ENCODE data around the gene THBS3.
A peak's percentile ranks its signal among the peaks of the same experiment; 100 is the strongest.
"Not testable (repeated sequence)": the region's sequence is repeated elsewhere in the genome, so short reads cannot be mapped to it uniquely, and the experiment has no call there.

The THBS3 gene

DNA sequence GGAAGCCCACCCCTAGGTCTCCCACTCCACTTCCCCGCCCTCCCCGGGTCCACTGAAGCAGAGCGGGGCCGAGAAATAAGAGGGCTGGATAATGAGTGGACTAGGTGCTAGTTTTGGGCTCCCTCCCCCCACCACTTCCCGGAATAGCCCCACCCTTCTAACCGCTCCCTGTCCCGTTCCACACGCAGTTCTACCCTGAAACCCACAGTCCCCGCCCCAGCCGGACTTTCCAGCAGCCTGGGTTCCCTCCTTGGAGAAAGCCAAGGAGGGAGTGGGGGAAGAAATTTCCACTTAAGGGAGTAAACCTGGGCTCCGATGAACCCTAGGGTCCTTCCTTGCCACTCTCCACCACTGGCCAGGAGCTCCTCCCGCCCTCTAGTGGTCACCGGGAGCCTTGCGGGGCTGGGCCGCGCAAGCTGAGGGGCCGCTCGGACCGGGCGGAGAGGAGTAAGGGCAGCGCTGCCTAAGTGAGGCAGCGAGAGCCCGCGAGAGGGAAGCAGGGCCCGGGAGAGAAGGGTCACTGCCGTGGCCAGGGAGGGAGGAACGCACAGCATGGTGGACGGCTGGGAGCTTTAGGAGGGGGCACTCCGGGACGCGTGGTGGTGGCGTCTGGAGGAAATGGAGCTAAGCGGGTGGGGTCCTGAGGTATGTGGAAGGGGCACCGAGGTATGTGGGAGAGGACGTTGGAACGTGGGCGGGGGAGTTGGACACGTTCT is 14.3 kb downstream of the THBS3 start:
- H3K4me1 ChIP-seq (ENCODE audit: control insufficient read depth, insufficient read depth, low read length) = peaks cover 28% of the 10 kb centered on the region
- H3K9me3 ChIP-seq (replicated peaks; ENCODE audit: low read length) = no peaks in the 10 kb centered on the region
- H3K27me3 ChIP-seq (ENCODE audit: control insufficient read depth, insufficient read depth, low read length) = no peaks in the 10 kb centered on the region
- H3K4me2 ChIP-seq (ENCODE audit: low read length) = peak overlapping the region; percentile 96
- H3K36me3 ChIP-seq (ENCODE audit: insufficient read depth, low read length) = peaks cover 7% of the 10 kb centered on the region
- peak overlapping the region; percentile 77 for H3K4me3 ChIP-seq (ENCODE audit: low read length)
- H3K9ac ChIP-seq (ENCODE audit: low read depth, low read length) = peak overlapping the region; percentile 88

DNA sequence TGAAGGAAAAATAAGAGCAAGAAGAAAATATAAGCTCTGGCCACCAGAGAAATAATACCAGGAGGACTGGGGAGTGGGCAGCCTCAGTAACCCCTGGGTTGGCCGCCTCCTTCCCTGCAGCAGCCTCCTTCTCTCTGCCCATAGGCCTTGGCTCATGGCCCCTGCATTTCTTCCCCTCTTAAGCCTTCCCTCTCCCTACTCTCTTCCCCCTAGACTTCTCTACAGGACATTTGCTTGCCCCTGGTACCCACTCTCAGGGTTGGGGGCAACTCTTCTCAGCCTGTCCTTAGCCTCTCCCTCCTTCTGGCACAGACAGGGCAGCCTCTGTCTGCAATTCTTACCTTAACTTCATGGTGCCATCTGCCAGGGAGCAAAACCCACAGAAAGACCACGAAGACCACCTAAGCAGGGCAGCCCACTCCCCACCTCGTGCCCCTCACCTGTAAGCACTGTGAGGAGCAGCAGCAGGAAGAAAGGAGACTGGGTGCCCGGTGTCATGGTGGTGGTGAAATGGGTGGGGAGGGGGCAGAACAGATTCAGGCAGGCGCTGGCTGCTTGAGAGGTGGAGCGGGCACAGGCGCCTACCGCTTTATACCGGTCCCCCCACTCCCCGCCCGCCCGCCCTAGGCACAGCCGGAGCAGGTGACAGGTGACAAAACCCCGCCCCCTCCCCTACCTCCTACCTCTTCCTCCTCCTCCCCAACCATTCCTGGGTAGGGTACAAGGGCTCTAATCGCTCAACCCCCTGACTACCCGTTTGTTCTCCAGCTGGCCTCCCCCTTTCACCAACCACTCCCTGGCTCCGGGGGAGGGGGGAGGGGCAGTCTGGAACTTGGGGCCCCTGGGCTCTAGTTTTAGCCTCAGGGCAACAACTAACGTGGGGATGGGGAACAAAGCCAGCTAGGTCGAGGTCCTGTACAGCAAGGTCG is 15.1 kb downstream of the THBS3 start:
- peaks cover 28% of the 10 kb centered on the region for H3K4me1 ChIP-seq (ENCODE audit: control insufficient read depth, insufficient read depth, low read length)
- H3K27me3 ChIP-seq (ENCODE audit: control insufficient read depth, insufficient read depth, low read length) = no peaks in the 10 kb centered on the region
- peak overlapping the region; percentile 96 for H3K4me2 ChIP-seq (ENCODE audit: low read length)
- peak overlapping the region; percentile 88 for H3K9ac ChIP-seq (ENCODE audit: low read depth, low read length)
- H3K36me3 ChIP-seq (ENCODE audit: insufficient read depth, low read length) = no peaks in the 10 kb centered on the region
- H3K9me3 ChIP-seq (replicated peaks; ENCODE audit: low read length) = no peaks in the 10 kb centered on the region
- peak overlapping the region; percentile 77 for H3K4me3 ChIP-seq (ENCODE audit: low read length)

DNA sequence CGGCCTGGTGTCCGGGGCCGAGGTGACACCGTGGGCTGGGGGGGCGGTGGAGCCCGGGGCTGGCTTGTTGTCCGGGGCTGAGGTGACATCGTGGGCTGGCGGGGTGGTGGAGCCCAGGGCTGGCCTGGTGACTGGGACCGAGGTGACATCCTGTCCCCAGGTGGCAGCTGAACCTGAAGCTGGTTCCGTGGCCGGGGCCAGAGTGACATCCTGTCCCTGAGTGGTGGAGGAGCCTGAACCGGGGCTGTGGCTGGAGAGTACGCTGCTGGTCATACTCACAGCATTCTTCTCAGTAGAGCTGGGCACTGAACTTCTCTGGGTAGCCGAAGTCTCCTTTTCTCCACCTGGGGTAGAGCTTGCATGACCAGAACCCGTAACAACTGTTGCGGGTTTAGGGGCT is 15.8 kb downstream of the THBS3 start:
- H3K9me3 ChIP-seq (replicated peaks; ENCODE audit: low read length) = no peaks in the 10 kb centered on the region
- no peak overlapping the region for H3K4me2 ChIP-seq (ENCODE audit: low read length)
- H3K27me3 ChIP-seq (ENCODE audit: control insufficient read depth, insufficient read depth, low read length) = no peaks in the 10 kb centered on the region
- H3K36me3 ChIP-seq (ENCODE audit: insufficient read depth, low read length) = no peaks in the 10 kb centered on the region
- H3K4me1 ChIP-seq (ENCODE audit: control insufficient read depth, insufficient read depth, low read length) = peaks cover 28% of the 10 kb centered on the region
- H3K4me3 ChIP-seq (ENCODE audit: low read length) = no peak overlapping the region
- H3K9ac ChIP-seq (ENCODE audit: low read depth, low read length) = no peak overlapping the region

DNA sequence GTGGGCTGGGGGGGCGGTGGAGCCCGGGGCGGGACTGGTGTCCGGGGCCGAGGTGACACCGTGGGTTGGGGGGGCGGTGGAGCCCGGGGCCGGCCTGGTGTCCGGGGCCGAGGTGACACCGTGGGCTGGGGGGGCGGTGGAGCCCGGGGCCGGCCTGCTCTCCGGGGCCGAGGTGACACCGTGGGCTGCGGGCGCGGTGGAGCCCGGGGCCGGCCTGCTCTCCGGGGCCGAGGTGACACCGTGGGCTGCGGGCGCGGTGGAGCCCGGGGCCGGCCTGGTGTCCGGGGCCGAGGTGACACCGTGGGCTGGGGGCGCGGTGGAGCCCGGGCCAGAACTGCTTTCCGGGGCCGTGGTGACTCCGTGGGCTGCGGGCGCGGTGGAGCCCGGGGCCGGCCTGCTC is 17.8 kb downstream of the THBS3 start:
- H3K9me3 ChIP-seq (replicated peaks; ENCODE audit: low read length); H3K36me3 ChIP-seq (ENCODE audit: insufficient read depth, low read length); H3K4me3 ChIP-seq (ENCODE audit: low read length); H3K9ac ChIP-seq (ENCODE audit: low read depth, low read length); H3K4me2 ChIP-seq (ENCODE audit: low read length); H3K27me3 ChIP-seq (ENCODE audit: control insufficient read depth, insufficient read depth, low read length): not testable (repeated sequence)
- H3K4me1 ChIP-seq (ENCODE audit: control insufficient read depth, insufficient read depth, low read length) = peaks cover 19% of the 10 kb centered on the region

DNA sequence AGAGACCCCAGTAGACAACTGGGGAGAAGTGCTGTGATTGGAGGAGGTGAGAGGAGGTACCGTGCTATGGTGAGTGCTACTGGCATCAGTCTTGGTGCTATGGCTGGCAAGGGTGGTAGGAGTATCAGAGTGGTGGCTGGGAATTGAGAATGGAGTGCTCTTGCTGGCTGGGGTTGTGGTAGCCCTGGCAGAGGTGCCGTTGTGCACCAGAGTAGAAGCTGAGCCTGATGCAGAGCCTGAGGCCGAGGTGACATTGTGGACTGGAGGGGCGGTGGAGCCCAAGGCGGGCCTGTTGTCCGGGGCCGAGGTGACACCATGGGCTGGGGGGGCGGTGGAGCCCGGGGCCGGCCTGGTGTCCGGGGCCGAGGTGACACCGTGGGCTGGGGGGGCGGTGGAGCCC is 19.4 kb downstream of the THBS3 start:
- Histone ChIP-seq H3K4me1 (ENCODE audit: control insufficient read depth, insufficient read depth, low read length) (peaks cover 7% of the 10 kb centered on the region), H3K36me3 (ENCODE audit: insufficient read depth, low read length) (no peaks in the 10 kb centered on the region), H3K27me3 (ENCODE audit: control insufficient read depth, insufficient read depth, low read length) (no peaks in the 10 kb centered on the region), H3K4me2 (ENCODE audit: low read length) (no peak overlapping the region), H3K4me3 (ENCODE audit: low read length) (no peak overlapping the region), H3K9me3 (replicated peaks; ENCODE audit: low read length) (no peaks in the 10 kb centered on the region), H3K9ac (ENCODE audit: low read depth, low read length) (no peak overlapping the region)

DNA sequence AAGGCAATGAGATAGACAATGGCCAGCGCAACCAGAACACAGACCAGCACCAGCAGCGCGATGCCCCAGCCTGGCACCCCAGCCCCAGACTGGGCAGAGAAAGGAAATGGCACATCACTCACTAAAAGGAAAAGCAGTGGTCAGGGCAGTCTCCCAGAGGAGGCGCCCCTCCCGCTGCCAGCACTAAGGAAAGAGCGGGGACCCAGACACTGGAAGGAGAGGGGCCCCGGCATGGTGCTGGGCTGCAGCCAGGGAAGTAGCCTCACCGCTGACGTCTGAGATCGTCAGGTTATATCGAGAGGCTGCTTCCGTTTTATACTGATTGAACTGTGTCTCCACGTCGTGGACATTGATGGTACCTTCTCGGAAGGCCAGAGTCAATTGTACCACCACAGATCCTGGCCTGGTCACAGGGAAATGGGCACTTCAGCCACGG is 20.2 kb downstream of the THBS3 start:
- Histone ChIP-seq H3K4me3 (ENCODE audit: low read length) (no peak overlapping the region), H3K9ac (ENCODE audit: low read depth, low read length) (no peak overlapping the region), H3K9me3 (replicated peaks; ENCODE audit: low read length) (no peaks in the 10 kb centered on the region), H3K36me3 (ENCODE audit: insufficient read depth, low read length) (no peaks in the 10 kb centered on the region), H3K27me3 (ENCODE audit: control insufficient read depth, insufficient read depth, low read length) (no peaks in the 10 kb centered on the region), H3K4me2 (ENCODE audit: low read length) (no peak overlapping the region), H3K4me1 (ENCODE audit: control insufficient read depth, insufficient read depth, low read length) (peaks cover 2% of the 10 kb centered on the region)

DNA sequence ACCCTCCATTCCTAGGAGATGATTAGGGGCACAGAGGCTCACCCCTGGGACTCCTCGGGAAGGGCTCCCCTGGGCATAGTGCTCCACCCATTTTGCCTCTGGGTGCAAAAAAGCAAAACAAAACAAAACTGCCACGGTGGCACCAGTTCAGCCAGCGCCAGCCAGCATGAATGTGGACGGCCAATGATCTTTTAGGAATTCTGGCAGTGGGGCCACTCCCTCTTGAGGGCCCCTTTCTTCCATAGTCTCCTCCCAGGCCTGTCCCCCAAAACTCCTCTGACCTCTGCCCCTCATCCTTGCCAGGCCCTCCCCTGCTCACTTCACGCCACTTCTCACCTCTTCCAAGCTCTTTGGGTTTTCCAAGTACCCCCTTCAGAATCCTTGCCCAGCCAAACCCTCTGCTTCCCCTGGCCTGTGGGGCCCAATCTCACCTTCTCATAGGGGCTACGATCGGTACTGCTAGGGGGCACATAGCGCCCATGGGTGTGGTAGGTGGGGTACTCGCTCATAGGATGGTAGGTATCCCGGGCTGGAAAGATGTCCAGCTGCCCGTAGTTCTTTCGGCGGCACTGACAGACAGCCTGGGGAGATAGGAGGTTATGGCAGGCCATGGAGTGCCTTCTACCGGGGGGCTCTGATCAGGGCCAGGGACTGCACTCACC is 20.8 kb downstream of the THBS3 start:
- H3K36me3 ChIP-seq (ENCODE audit: insufficient read depth, low read length) = no peaks in the 10 kb centered on the region
- no peak overlapping the region for H3K4me2 ChIP-seq (ENCODE audit: low read length)
- no peak overlapping the region for H3K9ac ChIP-seq (ENCODE audit: low read depth, low read length)
- no peaks in the 10 kb centered on the region for H3K27me3 ChIP-seq (ENCODE audit: control insufficient read depth, insufficient read depth, low read length)
- peaks cover 2% of the 10 kb centered on the region for H3K4me1 ChIP-seq (ENCODE audit: control insufficient read depth, insufficient read depth, low read length)
- no peaks in the 10 kb centered on the region for H3K9me3 ChIP-seq (replicated peaks; ENCODE audit: low read length)
- H3K4me3 ChIP-seq (ENCODE audit: low read length) = no peak overlapping the region

DNA sequence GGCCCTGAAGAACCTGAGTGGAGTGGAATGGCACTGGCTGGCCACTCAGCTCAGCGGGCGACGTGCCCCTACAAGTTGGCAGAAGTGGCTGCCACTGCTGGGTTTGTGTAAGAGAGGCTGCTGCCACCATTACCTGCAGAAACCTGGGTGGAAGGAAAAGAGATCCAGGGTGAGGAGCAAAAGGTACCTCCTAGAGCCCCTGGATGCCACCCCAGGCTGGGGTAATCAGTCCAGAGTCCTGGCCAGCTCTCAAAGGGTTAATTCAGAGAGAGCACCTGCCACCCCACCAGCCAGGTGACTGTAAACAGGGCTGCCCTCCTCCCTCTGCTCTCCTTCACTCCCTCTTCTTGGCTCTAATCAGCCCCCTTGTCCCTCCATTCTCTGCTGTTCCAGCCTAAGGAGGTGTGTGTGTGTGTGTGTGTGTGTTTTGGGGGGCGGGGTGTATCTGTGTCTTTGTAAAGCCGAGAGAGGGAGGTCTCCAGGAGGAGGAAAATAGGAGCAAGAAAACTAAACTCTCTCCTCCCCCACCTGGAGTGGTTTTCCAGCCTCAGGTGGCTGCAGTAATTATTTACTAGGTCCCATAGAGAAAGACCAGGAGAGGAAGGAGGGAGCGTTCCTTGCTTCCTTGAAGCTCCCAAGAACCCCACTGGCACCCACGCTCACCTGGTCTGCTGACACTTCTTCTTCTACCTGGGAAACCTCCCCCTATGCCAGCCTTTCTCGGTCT is 21.5 kb downstream of the THBS3 start:
- H3K4me3 ChIP-seq (ENCODE audit: low read length) = no peak overlapping the region
- H3K27me3 ChIP-seq (ENCODE audit: control insufficient read depth, insufficient read depth, low read length) = no peaks in the 10 kb centered on the region
- H3K36me3 ChIP-seq (ENCODE audit: insufficient read depth, low read length) = no peaks in the 10 kb centered on the region
- no peaks in the 10 kb centered on the region for H3K9me3 ChIP-seq (replicated peaks; ENCODE audit: low read length)
- H3K4me2 ChIP-seq (ENCODE audit: low read length) = no peak overlapping the region
- H3K9ac ChIP-seq (ENCODE audit: low read depth, low read length) = no peak overlapping the region
- peaks cover 2% of the 10 kb centered on the region for H3K4me1 ChIP-seq (ENCODE audit: control insufficient read depth, insufficient read depth, low read length)

DNA sequence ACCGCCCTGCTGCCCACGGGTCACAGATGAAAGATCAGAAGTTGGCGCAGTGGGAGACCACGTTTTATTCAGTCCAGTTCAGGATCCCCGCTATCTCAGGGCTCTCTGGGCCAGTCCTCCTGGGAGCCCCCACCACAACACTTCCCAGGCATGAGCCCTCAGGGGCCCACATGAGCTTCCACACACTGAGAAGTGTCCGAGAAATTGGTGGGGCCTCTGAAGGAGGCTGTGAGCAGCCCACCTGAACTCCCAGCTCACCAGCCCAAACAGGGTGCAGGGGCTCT is 22.0 kb downstream of the THBS3 start:
- Histone ChIP-seq H3K27me3 (ENCODE audit: control insufficient read depth, insufficient read depth, low read length) (no peaks in the 10 kb centered on the region), H3K9ac (ENCODE audit: low read depth, low read length) (no peak overlapping the region), H3K9me3 (replicated peaks; ENCODE audit: low read length) (no peaks in the 10 kb centered on the region), H3K36me3 (ENCODE audit: insufficient read depth, low read length) (no peaks in the 10 kb centered on the region), H3K4me3 (ENCODE audit: low read length) (no peak overlapping the region), H3K4me2 (ENCODE audit: low read length) (no peak overlapping the region), H3K4me1 (ENCODE audit: control insufficient read depth, insufficient read depth, low read length) (peaks cover 2% of the 10 kb centered on the region)

DNA sequence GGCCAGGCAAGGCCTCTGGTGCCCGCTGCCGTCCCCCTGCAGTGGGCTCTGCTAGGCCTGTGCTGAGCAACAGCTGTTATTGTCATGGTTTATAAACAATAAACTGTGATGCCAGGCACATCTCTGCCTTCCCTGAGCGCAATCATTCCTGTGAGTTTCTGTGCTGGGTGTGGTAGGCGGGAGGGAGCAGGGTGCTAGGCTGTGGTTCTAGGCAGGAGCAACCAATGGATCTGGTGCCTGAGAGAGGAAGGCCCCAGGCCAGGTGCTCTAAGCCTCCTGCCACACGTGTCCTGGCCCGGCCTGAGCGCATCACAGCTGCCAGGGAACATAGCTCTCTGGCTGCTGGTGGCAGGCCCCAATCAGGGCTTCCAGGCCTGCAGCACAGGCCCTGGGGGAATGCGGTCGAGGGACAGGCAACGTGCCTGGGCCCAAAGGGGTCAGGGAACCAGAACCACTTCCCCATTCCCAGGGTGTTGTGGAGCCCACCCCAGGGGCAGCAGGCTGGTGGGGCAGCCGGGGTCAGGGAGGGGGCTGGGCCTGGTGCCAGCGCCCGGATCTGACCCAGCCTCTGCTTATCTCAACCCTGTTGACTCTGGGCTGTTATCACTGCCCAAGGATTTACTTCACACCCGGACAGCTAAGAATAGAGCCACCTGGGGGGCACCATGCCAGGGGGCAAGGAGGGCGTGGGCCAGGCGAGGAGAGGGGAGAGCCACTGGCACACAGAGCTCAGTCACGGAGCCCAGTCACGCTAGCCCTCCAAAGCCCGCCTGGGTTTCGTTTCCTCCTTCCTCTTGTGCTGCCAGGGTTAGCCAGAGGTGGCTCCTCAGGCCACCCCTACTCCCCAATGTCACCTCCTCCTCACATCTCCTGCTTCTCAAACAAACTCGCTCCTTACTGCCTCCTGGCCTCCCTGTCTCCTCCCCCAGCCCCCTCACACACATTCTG is 22.6 kb downstream of the THBS3 start:
- Histone ChIP-seq H3K27me3 (ENCODE audit: control insufficient read depth, insufficient read depth, low read length) (no peaks in the 10 kb centered on the region), H3K9ac (ENCODE audit: low read depth, low read length) (no peak overlapping the region), H3K4me2 (ENCODE audit: low read length) (no peak overlapping the region), H3K4me1 (ENCODE audit: control insufficient read depth, insufficient read depth, low read length) (peaks cover 2% of the 10 kb centered on the region), H3K36me3 (ENCODE audit: insufficient read depth, low read length) (no peaks in the 10 kb centered on the region), H3K9me3 (replicated peaks; ENCODE audit: low read length) (no peaks in the 10 kb centered on the region), H3K4me3 (ENCODE audit: low read length) (no peak overlapping the region)

Data from skeletal muscle satellite cell (primary cell).